Osteoblast (primary cell): Measurements from ENCODE around the gene SERPINA4. TPM values are rescaled to one million over a fixed set of nuclear protein-coding genes. Genes with fewer than 3 reads are reported as not detected.

Experiments
- DNase-seq: peaks from one replicate; pipeline ENCODE4 v3.0.0; 2011; ENCODE audit warnings: low spot score, mixed read lengths; ENCODE audit not compliant: insufficient read length; ENCODE audit errors: missing footprints
- H2AFZ ChIP-seq: 2 replicates; pipeline ENCODE4 v1.6.0; 2011; ENCODE audit warnings: mild to moderate bottlenecking, low read length
- H3K27ac ChIP-seq: 2 replicates; pipeline ENCODE4 v1.5.1; 2011; ENCODE audit warnings: mild to moderate bottlenecking, low read depth, low read length, moderate library complexity
- H3K27me3 ChIP-seq: 2 replicates; pipeline ENCODE4 v1.6.0; 2012; ENCODE audit warnings: mild to moderate bottlenecking, control low read depth, inconsistent platforms, low read length, moderate library complexity; ENCODE audit not compliant: insufficient read depth
- H3K36me3 ChIP-seq: 2 replicates; pipeline ENCODE4 v1.5.1; 2011; ENCODE audit warnings: mild to moderate bottlenecking, low read length, control low read depth, moderate library complexity; ENCODE audit not compliant: insufficient read depth
- H3K4me1 ChIP-seq: 2 replicates; pipeline ENCODE4 v1.5.1; 2011; ENCODE audit warnings: mild to moderate bottlenecking, low read length, control low read depth, moderate library complexity; ENCODE audit not compliant: insufficient read depth
- H3K4me2 ChIP-seq: 2 replicates; pipeline ENCODE4 v1.6.0; 2011; ENCODE audit warnings: mild to moderate bottlenecking, low read length; ENCODE audit not compliant: insufficient read depth
- H3K4me3 ChIP-seq: fragments of 200-600 bp; sonication (generic); 3 replicates; pipeline ENCODE4 v1.5.1; 2012; ENCODE audit warnings: mild to moderate bottlenecking, low read length, inconsistent platforms; ENCODE audit not compliant: insufficient read depth
- H3K79me2 ChIP-seq: 2 replicates; pipeline ENCODE4 v1.6.0; 2012; ENCODE audit warnings: mild to moderate bottlenecking, low read length, control low read depth, inconsistent platforms; ENCODE audit not compliant: insufficient read depth
- H3K9me3 ChIP-seq: 2 replicates; pipeline ENCODE4 v1.5.1; 2011; ENCODE audit warnings: low read depth, low read length, control low read depth
- H4K20me1 ChIP-seq: 2 replicates; pipeline ENCODE4 v1.6.0; 2012; ENCODE audit warnings: mild to moderate bottlenecking, low read length, control low read depth; ENCODE audit not compliant: insufficient read depth
- CTCF ChIP-seq: IDR thresholded peaks from 2 replicates; pipeline ENCODE4 v1.5.1; 2011; ENCODE audit warnings: mild to moderate bottlenecking, low read depth, low read length, moderate library complexity; ENCODE audit errors: extremely low read depth
- total RNA-seq: library from RNA; depleted of rRNA; stranded (reverse); fragments of >200 nt; gene quantifications from 2 replicates; pipeline ENCODE4 v1.2.3, GENCODE V29; 2012

Gene SERPINA4, protein sequence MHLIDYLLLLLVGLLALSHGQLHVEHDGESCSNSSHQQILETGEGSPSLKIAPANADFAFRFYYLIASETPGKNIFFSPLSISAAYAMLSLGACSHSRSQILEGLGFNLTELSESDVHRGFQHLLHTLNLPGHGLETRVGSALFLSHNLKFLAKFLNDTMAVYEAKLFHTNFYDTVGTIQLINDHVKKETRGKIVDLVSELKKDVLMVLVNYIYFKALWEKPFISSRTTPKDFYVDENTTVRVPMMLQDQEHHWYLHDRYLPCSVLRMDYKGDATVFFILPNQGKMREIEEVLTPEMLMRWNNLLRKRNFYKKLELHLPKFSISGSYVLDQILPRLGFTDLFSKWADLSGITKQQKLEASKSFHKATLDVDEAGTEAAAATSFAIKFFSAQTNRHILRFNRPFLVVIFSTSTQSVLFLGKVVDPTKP
- total RNA-seq = not detected in 2 replicates

DNA sequence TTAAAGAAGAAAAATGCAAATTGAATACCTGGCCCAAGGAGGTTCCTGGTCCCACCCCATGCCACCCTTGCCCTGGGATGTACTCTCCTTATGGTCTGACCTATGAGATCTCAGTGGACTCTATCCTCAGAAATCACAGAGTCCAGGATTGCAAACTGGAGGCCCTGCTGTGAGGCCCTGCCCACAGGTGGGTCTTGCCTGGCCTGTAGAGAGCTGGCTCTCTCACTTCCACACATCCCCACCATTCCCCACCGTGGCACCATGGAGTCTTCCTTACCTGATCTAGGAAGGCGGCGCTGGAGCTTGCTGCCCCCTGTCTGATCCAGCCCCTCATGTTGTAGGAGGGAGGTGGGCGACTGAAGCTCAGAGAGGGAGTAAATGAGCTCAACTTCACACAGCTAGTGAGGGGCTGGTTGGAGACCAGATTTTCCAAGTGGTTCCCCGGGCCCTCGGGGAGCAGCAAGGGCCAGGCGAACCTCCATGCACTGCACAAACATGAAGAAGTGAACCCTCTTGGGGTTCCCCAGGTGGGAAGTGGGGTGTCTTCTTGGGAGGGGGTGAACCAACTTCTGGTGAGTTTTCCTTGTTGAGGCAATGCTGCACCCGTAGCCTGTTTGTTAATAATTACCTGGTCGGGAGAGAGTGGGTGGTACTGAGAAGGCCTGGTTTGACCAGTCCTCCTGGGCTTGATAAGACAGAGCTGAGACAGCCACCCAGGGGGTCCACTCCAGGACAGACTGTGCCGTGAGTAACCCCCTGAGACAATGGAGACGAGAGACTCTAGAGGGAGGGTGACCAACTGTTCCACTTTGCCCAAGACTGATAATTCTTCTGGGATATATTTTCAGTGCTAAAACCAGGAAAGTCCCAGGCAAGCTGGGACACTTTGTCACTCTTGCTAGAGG, at the start of gene SERPINA4:
TSS of gene SERPINA4 (plus strand) at position 692 of the 905 bp plus-strand sequence. CDS start 2,041 bp downstream, outside the sequence.
- DNase-seq = no peak
- Histone ChIP-seq H3K4me1 (peaks cover 4% of the 10 kb centered on the region), H3K9me3 (no peaks in the 10 kb centered on the region), H3K36me3 (no peaks in the 10 kb centered on the region), H3K79me2 (no peaks in the 10 kb centered on the region), H2AFZ (no peak within 1 kb of the TSS), H4K20me1 (no peaks in the 10 kb centered on the region), H3K4me2 (no peak within 1 kb of the TSS), H3K27me3 (no peaks in the 10 kb centered on the region), H3K4me3 (no peak within 1 kb of the TSS), H3K27ac (no peak within 1 kb of the TSS)
- no peak for TF ChIP-seq CTCF

GRCh38 chr14:94514351-94514750, 46.9 kb upstream of the SERPINA4 start:
- H3K36me3 ChIP-seq = no peaks in the 10 kb centered on the region
- H3K27me3 ChIP-seq = peaks cover 13% of the 10 kb centered on the region
- H3K9me3 ChIP-seq = no peaks in the 10 kb centered on the region
- no peak for DNase-seq
- no peaks in the 10 kb centered on the region for H3K79me2 ChIP-seq
- H3K27ac ChIP-seq = no peak overlapping the region
- no peak for TF ChIP-seq CTCF
- no peak overlapping the region for H3K4me2 ChIP-seq
- H3K4me3 ChIP-seq = no peak overlapping the region
- no peak overlapping the region for H2AFZ ChIP-seq
- H4K20me1 ChIP-seq = no peaks in the 10 kb centered on the region
- peaks cover 4% of the 10 kb centered on the region for H3K4me1 ChIP-seq

- Histone ChIP-seq H3K36me3 (no peaks in the 10 kb centered on the region), H3K27ac (no peak overlapping the region), H3K4me3 (no peak overlapping the region), H3K27me3 (peaks cover 13% of the 10 kb centered on the region), H3K4me1 (peaks cover 4% of the 10 kb centered on the region), H4K20me1 (no peaks in the 10 kb centered on the region), H2AFZ (no peak overlapping the region), H3K4me2 (no peak overlapping the region), H3K9me3 (no peaks in the 10 kb centered on the region), H3K79me2 (no peaks in the 10 kb centered on the region)
- no peak for DNase-seq
- TF ChIP-seq CTCF = no peak
Observed at GRCh38 chr14:94515426-94515825, 45.8 kb upstream of the SERPINA4 start.

DNA sequence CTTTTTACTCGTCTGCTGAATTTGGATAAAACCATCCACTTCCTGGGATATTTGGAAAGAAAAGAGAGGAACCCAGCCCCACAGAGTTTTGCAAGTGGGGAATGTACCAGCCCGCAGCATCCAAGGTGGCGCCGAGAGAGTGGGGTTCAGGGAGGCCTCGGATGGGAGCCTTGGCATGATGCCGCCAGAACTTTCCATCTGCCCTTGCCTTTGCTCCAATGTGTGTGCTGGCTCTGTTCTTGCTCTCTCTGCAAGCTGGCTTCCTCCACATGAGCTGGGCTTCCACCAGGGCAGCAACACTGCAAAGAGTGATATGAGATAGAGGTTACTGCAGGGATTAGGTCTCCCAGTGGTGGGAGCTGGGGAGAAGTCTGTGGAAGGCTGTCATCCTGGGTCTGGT, 45.4 kb upstream of the SERPINA4 start:
- Histone ChIP-seq H3K36me3 (no peaks in the 10 kb centered on the region), H3K79me2 (no peaks in the 10 kb centered on the region), H3K4me2 (no peak overlapping the region), H2AFZ (no peak overlapping the region), H3K27me3 (peaks cover 13% of the 10 kb centered on the region), H3K9me3 (no peaks in the 10 kb centered on the region), H3K4me1 (peaks cover 4% of the 10 kb centered on the region), H3K4me3 (no peak overlapping the region), H3K27ac (no peak overlapping the region), H4K20me1 (no peaks in the 10 kb centered on the region)
- DNase-seq = no peak
- TF ChIP-seq CTCF = no peak
